ENCODE results near the gene CCDC87.
A peak's percentile ranks its signal among the peaks of the same experiment; 100 is the strongest.
"Not testable (repeated sequence)": the region's sequence is repeated elsewhere in the genome, so short reads cannot be mapped to it uniquely, and the experiment has no call there.

The CCDC87 gene

GRCh38 chr11:66550887-66551286 lies 42.0 kb downstream of the CCDC87 start:
- no peak for DNase-seq

GRCh38 chr11:66549696-66550095 lies 43.2 kb downstream of the CCDC87 start:
- DNase-seq = no peak

- no peak for DNase-seq
These were observed 43.9 kb downstream of the CCDC87 start for GRCh38 chr11:66548774-66549630.

DNA sequence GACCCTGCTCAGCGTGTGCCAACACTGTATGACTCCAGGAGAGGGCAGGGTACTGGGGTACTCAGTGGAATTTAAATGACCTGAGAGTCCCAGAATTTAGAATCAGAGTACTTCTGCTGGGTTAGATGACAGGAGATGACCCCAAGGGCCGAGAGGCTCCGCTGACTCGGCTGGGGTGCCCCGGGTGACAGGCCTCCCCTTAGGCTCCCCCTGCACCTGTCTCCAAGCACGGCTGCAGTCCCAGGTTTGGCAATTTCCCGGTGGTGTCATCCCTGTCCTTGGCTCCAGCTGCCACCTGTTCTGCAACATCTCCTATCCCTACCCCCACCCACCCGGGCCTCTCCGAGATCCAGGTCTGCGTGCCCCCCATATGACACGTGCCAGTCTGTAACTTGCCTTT lies 44.8 kb downstream of the CCDC87 start:
- no peak for DNase-seq

- no peak for DNase-seq
These were observed 45.2 kb downstream of the CCDC87 start for GRCh38 chr11:66547662-66548009.

DNA sequence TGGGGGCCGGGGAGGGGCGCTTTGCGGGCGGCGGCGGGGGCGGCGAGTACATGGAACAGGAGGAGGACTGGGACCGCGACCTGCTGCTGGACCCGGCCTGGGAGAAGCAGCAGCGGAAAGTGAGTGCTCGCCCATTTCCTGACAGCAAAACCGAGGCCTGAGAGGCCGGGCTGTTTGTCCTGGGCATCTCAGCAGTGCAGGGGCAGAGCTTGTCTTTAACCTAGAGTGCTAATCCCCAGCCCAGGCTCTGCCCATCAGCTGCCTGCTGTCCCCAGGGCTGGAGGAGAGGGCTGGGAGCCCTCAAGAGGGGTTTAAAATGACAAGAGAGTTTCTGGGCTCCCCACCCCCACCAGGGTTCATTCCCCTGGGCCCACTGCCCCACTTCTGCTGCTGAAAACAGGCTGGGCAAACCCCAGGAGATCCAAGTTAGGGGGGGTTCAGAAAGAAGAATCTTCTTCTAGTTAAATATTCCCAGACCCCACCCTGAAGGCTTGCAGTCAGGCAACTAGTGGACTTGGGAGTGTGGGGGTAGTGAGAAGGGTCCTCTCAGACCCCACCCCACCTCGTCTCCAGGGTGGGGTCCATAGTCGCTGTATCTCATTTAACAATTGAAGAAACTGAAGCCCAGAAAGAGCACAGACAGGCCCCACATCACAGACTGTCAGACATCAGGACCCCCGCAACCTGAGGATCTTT lies 45.7 kb downstream of the CCDC87 start:
- no peak for DNase-seq

DNA sequence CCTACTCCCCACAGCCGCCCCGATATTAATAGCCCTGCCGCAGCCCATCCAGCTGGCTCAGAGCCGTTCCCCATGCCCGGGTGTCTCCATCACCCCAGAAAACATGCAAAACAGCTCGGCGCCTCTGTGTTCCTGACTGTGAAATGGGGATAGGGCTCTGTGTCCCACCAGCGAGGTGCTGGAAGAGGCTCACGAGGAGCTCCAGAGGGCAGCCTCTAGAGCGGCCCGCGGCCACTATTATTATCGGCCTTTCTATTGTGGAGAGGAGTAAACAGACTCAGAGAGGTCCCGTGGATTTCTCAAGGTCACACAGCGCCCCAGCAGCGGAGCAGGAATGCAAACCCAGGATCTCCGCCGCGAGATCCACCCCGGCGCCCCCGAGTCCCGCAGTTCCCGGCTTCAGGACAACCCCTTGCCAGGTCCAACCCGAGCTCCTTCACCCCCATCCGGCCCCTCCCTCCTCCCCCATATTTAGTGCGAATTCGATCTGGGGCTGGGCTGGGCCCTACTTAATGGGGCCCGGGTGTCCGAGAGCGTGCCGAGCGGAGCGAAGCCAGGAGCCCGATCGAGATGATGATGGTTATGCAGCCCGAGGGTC lies 46.4 kb downstream of the CCDC87 start, which contains the start of gene ACTN3:
Gene ACTN3 (plus strand): TSS at position 536 of the 598 bp plus-strand sequence. CDS start 35 bp downstream, at position 571.
- DNase-seq = peak; percentile 45

DNA sequence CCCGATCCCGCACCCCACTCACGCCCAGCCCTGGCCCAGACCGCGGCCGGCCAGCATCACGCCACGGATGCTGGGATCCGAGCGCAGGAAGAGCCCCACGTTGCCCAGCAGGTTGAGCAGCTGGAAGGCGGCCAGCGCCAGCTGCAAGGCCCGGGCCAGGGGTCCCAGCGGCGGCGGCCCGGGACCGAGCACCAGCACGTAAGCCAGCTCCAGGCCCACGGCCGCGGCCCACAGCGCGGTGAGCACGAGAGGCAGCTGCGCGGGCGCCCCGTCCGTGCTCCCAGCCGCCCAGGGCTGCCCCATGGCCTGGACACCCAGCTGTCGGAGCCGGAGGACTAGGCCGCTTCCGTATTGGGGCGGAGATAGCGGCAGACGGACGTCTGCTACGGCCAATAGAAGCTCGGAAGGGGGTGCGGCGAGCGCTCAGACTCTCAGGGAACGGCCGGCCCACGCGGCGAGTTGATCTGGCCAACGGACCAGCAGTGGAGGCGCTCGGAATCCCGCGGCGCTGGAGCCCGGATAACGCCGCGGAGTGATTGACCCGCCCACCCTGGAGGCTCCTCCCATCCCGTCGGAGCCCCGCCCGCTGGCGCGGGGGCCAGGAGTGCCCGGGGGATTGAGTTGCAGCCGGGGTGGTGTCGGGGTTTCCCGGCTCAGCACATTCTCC lies 47.0 kb downstream of the CCDC87 start, which contains the start of gene ZDHHC24:
Gene ZDHHC24 (minus strand): TSS at position 348 of the 667 bp plus-strand sequence. CDS start 45 bp downstream, at position 303.
- peak; percentile 98 for DNase-seq

DNA sequence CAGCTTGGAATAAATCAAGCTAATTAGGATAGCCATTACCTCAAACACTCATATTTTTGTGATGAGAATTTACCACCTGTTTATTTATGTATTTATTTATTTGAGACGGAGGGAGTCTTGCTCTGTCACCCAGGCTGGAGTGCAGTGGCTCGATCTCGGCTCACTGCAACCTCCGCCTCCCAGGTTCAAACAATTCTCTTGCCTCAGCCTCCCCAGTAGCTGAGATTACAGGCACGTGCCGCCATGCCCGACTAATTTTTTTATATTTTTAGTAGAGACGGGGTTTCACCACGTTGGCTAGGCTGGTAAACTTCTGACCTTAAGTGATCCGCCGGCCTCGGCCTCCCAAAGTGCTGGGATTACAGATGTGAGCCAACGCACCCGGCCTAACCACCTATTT lies 47.9 kb downstream of the CCDC87 start:
- not testable (repeated sequence) for DNase-seq

DNA sequence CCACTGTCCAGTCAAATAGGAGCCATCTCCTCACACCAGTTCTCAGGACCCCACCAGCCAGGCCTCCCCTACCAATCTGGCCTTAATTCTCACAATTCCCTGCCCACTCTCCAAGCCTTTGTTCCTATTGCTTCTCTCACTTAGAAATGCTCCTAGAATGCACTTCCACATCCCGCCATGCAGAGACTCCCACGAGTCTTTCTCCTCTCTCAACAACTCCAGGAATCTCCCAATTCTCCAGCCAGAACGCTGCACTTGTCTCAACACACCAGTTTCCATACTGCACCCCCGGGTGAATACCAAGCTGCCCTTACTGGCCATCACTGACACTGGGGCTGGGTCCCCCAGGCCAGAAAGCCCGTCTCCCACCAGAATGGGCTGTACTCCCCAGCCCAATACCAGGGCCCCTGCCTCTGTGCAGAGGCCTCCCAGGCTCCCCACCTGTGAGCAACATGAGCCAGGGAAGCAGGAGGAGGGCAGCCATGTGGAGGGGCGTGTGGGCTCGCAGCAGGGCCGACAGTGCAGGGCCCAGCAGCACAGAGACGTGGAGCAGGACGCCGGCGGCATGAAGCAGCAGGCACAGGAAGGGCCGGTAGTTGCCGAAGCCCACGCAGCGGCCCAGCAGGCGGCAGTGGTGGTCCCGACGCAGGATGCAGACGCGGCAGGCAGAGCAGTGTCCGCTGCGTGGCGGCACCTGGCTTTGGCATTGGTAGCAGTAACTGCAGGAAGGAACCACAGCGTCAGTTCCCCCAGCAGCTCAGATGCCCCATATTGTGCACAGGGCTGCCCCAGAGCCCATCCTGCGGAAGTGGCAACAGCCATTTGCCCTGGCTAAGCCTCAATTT lies 49.4 kb downstream of the CCDC87 start:
- DNase-seq = peak; percentile 35

GRCh38 chr11:66542362-66542761 lies 50.5 kb downstream of the CCDC87 start:
- DNase-seq = no peak

- no peak for DNase-seq
These were observed 51.0 kb downstream of the CCDC87 start for GRCh38 chr11:66541892-66542291.

- not testable (repeated sequence) for DNase-seq
These were observed 52.3 kb downstream of the CCDC87 start for GRCh38 chr11:66540598-66540997.

All from fibroblast of skin of scalp (primary cell).